ENCODE data around the gene GALNT14.

The GALNT14 gene

DNA sequence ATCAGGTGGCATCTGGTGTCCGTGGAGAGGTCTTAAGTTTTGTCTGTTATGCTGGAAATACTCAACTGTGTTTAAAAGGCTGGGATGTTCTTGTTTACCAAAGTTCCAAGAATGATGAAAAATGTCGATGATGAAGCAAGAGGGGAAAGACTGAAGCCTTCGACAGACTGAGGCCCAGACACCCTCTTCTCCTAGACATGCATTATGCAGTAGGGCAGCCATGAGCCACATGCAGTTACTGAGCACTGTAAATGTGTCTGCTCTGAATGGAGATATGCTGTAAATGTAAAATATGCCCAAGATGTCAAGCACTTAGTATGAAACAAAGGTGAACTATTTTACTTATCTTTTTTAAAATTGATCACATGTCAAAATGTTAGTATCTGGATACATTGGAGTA is 163.1 kb downstream of the GALNT14 start:
- no peak for DNase-seq (ENCODE audit: low read depth in 2 of 2)

DNA sequence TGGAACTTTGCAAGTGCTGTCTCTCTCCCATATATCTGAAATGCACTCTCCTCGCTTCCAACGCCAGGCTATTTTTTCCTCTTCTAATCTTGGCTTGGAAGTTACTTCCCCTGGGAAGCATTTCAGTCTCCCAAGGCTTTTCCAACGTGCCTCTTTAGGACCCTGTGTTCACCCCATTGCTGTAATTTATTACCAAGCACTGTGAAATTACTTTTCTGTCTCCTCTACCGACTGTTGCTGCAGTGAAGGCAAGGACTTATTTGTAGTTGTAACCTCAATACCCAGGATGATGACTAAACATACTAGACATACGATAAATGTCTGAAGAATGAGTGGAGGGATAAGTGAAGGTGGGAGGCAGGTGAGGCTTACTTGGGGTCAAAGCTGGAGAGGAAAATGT is 163.7 kb downstream of the GALNT14 start:
- DNase-seq (ENCODE audit: low read depth in 2 of 2), result no peak

DNA sequence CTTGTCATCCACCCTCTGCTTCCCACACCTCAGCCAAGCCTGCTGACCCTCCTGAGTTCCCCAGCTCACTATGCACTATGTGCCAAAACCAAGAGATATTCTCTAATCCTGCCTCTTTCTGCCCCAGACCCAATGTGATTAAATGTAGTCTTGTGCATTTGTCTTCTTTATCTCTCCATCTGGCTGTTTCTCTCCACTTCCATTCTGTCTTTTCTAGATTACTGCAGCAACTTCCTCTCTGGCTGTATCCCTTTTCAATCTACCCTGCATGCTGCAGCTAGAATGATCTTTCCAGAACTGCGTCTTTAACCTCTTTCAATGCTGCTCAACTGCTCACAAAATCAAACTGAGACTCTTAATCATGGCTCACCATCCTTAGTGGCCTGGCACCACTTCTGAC is 164.1 kb downstream of the GALNT14 start:
- DNase-seq (ENCODE audit: low read depth in 2 of 2), result no peak

DNA sequence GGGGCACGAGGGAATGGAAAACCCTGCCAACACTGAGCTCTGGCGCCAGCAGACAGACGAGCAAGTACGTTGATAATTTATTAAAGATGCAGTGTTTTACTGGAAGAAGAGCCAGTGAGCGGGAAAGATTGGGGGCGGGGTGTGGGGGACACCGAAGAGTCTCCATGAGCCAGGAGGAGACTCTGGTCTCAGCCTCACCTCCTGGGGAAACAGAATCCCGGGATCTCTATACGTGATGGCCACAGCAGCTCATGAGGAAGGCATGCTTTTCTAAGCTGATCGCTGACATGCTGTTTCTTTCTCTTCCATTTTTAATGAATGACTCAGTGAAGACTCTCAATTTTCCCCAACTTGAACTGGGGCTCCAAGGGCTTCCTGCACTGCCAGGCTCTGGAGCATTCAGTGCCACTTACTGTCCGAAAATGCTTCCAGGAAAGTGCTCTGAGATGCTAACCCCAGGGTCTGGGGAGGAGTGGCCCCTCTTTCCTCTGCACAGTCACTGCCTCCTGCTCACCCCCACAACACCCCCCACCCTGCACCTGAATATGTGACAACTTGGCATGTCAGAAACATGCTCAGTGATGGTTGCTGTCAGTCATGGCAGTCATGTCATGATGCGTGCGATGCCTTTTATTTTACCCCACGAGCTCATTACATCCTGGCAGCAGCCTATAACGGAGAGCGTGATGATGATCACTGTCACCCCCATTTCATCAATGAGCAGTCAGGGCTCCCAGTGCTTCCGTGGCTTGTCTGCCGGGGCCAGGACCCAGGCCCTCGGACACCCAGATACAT is 166.8 kb downstream of the GALNT14 start:
- DNase-seq (ENCODE audit: low read depth in 2 of 2), result no peak

DNA sequence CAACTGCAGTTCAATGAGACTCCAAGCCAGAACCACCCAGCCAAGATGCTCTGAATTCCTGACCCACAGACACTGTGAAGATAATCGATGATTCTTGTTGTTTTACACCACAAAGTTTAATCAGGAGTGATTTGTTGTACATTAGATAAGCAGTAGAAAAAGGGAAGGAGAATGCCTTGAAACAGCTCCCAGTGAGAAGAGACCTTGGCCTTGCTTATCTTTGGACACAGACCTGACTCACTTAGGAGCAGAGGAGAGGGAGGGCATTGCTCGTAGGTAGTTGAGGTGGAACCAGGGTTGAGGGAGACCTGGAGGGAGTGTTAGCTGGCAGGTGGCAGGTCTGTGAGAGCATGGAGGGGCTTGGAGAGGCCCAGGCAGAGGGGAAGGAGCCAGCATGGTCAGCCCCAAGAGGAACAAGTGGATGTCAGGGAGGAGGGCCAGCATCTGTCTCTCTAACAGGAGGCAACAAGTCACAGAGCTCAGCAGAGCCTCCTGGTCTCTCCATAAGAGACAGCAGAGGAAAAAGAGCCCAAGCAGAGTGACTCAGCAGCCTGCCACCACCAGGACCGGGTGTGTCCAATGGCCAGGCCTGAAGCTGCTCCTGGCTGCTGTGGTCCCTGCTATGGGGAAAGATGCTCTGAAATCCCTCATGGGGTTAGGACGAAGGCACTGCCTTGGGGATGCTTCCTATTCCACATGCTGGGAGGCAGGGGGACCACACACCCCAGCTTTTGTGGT is 169.4 kb downstream of the GALNT14 start:
- DNase-seq (ENCODE audit: low read depth in 2 of 2), result no peak

DNA sequence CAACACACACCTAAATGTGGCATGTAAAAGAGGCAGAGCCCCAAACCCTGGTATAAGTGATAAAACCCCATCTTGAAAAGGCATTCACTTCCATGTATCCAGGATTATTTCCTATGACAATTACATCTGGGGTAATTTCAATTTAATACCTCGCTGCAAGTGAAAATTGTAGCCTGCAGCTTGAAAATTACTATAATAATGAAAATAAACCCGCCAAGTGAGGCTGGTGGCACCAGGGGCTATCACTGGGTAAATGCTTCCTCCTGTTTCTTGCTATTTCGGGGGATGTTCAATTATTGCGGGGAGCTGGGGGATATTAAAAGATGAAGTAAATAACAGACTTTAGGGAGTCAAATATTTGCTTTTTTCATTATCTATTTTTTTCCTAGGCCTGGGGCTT is 171.5 kb downstream of the GALNT14 start:
- DNase-seq (ENCODE audit: low read depth in 2 of 2), result no peak

DNA sequence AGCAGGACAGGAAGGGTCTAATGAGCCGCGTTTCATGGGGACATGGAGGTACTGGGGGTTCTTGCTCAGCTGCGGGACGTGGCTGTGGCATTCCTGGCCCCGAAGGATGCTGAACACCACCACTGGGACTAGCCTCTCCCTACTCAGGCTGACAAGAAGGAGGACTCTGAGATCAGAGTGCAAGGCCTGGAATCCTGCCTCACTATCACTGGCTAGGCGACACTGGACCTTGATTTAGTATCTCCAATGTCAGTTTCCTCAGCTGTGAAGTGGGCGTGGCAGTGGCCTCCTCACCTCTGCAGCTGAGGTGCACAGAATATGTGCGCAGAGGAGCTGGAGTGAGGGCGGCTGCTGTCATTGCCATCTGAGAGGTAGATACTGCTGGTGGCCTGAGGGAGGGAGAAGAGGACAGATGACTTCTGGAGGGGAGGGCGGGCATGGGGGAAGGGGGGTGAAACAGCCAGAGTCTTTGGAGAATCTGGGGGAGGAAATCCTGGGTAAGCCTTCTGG is 173.2 kb downstream of the GALNT14 start:
- no peak for DNase-seq (ENCODE audit: low read depth in 2 of 2)

DNA sequence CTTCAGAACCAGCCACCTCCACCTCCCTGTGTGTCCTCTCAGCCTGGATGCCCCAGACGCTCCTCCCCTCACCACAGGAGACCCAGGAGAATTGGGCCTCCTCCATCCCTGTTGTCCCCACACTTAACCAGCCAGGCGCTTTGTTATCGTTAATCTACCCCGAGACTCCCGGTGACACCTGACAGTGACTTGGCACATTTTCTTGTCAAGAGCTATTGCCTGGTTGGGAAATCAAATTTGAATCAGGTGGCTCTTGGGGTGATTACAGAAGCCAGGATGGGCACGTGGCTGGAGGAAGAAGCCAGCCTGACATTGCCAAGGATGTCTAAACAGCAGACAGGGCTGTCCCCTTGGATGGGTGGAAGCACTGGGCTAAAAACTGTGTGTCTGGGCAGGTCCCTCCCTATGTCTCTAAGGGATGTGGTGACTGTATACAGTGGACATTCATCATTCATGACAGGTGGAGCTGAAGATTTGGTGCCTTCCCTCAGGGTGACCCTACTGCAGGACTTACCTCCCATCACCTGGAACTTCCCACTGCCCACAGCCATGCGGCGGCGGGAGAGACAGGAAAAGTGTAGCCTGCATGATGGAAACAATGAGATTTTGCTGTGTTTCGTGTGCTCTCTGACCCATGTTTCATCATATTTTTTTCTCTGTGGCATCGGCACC is 173.8 kb downstream of the GALNT14 start:
- DNase-seq (ENCODE audit: low read depth in 2 of 2), result no peak

DNA sequence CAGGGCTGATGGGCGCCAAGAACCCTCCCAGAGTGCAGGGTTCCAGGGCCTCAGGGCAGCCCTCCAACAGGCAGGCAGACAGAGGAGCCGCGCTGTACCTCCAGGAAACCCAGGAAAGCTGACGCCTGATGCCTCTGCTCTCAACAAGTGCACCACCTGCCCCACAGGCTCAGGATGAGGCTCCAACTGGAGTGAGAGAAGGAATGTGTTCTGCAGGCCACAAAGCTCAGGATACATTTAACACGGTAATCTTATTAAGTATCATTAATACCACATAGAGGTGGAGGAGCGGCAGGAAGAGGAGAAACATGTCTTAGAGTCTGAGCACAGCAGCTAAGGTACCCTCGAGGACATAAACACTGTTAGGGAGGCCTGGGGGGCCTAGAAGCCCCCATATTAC is 175.1 kb downstream of the GALNT14 start:
- no peak for DNase-seq (ENCODE audit: low read depth in 2 of 2)

DNA sequence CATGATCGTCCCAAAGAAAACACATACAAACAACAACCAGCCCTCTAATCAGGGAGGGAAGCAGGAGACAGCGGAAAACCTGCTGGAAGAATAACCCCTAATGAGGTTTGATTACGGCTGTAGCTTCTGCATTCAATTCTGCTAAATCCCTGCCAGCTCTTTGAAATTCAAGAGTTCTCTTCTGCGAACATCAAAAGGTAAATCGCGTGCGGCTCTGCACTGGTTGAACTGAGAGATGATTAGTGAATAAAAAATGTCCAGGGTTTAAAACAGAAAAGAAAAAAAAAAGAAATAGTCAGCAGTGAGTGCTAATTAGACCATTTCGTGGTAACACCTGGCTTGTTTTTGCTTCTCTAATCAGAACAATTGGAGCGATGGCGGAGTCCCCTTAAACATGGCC is 178.0 kb downstream of the GALNT14 start:
- DNase-seq (ENCODE audit: low read depth in 2 of 2), result no peak

DNA sequence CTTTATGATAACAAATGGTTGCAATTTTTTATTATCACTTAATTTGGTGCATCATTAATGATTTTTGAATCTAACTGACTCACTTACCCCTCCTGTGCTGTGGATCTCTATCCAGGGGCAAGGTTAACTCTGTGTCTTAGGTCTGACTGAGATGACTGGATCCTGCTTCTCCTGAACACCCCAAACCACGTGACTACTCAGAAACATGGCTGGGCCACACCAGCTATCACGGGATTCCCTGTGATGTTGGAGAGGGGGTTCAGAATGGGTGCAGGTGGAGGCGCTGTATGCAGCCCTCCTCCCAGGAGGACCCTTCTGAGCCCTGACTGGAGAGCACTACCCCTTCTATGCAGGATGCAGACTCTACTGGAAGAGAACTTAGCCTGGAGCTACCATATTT is 178.6 kb downstream of the GALNT14 start:
- DNase-seq (ENCODE audit: low read depth in 2 of 2), result no peak

DNA sequence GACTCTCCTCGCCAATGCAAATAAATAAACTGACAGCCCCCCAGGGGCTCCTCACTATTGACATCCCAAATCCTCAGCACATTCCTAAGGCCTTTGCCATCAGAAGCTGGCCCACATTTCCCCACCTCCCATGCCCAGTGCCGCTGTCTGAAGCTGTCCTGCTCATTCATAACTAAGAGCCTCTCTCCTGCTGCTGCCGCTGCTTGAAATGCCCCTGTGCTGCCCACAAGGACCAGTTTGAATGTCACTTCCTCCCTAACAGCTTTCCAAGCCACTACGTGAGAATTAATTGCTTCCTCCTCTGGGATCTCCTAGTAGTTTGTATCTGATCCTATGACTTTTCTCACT is 179.3 kb downstream of the GALNT14 start:
- no peak for DNase-seq (ENCODE audit: low read depth in 2 of 2)

DNA sequence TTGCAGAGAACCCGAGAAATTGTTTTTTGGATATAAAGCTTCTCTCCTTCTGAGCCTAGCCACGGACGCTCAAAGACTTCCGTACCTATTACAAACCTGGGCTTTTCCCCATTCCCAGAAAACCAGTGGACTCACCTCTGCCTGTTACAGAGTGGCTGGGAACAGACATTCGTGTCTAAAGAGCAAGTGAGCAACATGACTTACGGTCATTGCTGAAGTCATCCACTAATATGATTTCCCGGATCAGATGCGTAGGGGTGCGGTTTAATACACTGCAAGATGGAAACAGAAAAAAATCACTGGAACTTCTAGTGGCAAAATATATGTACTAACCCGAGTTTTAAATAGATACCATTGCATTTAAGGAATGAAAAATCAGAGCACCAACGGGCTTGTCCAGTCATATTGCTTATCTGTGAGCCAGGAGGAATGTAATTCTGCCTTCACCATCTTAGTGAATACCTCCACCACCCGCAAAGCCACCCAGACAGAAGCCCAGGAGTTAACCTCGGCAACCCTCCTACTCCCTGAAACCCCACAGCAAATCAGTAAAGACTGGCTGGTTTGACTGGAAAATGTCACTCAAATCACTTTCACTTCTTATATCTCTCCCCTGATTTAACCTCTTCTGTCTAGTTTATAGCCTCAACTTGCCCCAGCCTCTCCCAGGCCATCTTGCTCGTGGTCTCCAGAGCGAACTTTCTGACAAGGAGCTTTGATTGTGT is 179.9 kb downstream of the GALNT14 start:
- no peak for DNase-seq (ENCODE audit: low read depth in 2 of 2)

DNA sequence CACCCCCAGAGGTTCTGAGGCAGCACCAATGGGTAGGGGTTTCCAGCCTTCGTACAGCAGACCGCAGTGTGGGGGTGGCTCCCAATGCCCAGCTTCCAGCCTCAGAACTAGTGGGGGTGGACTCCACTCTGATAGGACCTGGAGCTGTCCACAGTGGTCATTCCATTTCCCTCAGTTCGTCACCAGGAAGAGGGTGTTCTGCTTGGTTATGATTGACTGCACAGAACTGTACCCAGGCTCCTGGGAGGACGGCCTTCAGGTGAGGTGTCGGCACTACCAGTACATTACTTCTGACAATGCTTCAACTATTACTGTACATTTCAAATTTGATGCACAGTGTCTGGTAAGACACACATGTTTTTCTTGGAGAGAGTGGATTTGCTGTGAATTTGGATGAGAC is 180.6 kb downstream of the GALNT14 start:
- no peak for DNase-seq (ENCODE audit: low read depth in 2 of 2)

DNA sequence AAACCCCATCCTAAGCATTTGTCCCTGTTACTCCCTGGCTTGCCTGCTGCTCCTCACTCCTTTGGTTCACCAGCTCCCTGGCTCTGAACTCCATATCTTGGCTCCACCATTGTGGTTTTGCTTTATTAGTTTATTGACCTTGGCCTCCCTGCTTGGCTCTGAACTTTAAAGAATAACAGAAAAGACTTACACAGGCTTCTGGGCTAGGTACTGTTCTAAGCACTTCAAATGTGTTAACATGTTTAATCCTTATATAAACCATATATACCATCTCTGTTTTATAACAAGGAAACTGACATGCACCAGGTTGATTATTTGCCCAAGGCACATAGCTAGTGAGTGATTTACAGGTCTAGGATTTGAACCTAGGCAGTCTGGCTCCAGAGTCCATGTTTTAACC is 181.2 kb downstream of the GALNT14 start:
- DNase-seq (ENCODE audit: low read depth in 2 of 2), result no peak

DNA sequence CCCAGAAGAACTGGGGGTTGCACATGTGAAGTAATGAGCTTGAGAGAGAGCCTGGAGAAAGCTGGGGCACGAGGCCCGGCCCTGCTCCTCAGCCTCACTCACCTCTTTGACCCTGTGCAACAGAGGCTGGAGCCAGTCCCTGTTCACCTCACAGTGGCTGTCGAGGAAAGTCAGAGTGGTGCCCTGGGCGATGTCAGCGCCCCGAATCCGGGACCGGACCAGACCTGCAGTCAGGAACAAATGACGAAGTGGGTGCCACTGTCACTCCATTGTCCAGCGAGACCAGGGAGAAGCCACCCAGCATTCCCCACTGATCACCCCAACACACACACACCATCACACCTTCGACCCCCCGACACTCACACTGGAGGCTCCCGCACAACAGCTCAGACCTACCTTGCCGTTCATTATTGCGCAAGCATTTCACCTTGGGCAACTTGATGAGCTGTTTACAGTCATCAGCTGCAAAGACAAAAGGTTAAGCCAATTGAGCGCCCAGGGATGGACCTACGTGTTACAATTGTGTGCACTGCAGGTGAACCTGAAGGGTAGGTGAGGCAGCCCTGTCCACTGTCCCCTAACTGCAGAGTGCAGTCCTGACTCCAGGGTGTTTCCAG is 182.6 kb downstream of the GALNT14 start:
- DNase-seq (ENCODE audit: low read depth in 2 of 2), result no peak

DNA sequence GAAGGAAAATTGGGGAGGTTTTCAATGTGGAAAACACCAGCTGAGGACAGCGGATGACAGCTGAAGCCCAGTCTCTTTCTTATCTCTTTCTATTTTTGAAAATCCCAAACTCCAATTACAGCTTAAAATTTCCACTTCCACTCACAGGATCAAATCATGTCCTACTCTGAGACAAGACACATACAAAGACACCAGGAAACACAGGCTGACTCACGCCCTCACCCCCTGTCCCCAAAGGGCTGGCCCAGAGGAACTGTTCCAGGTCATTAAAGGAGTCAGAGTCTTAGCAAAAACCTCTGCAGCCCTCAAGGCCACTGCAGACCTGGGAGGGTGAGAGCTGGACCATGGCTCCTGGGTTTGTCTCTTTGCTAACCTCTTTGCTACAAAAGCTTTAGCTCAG is 187.9 kb downstream of the GALNT14 start:
- no peak for DNase-seq (ENCODE audit: low read depth in 2 of 2)

DNA sequence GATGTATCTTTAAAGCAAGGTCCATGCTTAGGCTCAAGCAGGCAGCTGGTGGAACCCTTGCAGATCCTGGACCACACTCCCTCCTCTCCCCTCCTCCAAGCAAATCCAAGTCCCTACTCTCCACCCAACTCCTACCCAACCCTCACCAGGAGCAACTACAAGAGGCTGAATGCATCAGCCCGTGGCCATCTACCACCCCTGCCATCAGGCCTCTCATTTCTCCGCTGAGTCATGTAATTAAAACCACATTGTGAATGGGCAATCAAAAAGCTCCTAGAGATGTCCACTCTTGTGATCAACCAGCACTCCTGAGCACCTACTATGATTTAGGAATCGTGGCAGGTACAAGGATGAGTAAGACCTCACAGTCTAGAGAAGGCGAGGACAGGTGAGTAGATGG is 188.8 kb downstream of the GALNT14 start:
- DNase-seq (ENCODE audit: low read depth in 2 of 2), result no peak

DNA sequence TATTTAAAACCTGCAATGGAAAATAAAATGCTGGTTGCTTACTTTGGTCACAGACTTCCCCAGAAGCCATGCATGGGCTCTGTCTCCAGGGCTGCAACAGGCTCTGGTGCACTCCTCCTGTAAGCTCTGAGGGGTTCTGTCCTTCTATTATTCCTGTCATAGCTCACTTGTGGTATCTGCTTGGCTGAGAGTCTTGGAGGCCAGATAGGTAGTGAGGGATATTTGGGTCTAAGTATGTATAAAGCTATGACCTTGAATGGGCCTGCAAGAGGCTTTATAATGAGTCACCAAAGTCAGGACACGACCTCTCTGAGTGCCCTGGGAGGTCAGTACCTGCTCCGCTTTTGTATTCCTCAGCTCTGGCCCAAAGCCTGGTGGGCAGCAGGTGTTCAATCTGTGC is 189.4 kb downstream of the GALNT14 start:
- no peak for DNase-seq (ENCODE audit: low read depth in 2 of 2)

DNA sequence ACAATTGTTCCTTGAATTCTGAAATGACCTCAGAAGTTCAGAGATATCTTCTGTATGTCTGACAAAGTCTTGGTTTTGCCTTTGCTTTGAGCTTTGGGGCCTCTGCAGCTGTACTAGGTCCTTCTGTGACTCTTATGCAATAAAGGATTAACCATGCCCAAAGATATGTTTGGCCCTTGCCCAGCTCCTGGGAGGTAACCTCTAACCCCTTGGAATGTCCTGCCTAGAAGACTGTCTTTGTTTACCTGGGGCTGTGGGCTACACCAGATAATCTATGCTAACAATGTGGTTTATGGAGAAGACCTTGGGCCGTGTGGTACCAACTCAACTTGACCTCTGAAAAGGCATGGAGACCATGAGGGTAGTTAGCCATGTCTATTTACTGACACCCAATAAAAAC is 190.1 kb downstream of the GALNT14 start:
- DNase-seq (ENCODE audit: low read depth in 2 of 2), result no peak

DNA sequence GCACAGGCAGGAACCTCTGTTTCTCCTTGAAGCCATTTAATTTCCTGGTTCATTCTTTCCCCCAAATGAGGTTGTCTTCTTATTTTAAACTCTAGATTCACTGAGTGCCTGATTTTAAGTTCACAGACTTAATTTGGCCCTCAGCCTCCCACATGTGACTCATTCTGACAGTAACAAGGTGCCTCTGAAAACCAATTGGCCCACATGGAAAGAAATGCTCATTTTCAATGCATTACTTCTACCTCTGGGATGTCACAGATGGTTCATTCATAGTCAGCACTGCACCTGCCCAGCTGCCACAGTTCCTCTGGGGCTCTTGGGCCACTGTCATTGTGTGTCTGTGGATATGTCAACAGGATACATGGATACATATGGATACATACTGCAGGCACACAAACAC is 190.6 kb downstream of the GALNT14 start:
- DNase-seq (ENCODE audit: low read depth in 2 of 2), result no peak

DNA sequence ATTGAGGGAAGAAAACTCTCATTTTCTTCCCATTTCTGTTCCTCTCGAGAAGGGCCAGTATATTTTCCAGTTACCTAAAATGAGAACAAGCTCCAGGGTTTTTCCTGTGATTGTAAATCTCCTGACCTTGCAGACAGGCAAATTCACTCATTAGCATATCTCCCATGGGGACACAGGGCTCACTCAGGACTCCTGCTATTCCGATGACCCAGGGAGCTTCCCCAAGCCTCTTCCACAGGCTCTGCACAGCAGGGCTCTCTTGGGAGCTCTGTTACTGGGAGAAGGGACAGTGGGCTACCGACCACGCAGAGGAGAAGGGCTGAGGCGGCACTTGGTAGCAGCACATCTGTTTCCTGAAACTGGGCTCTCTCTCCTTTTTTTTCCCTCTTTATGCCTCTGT is 195.8 kb downstream of the GALNT14 start:
- no peak for DNase-seq (ENCODE audit: low read depth in 2 of 2)
